GM19025 (cell line): Measurements from ENCODE around the gene SPINK13.
"Not testable (repeated sequence)": the region's sequence is repeated elsewhere in the genome, so short reads cannot be mapped to it uniquely, and the experiment has no call there.

Experiments used
- ATAC-seq: cut with Tn5 transposase; IDR thresholded peaks from one replicate; pipeline ENCODE4 v1.9.1; 2021; ENCODE audit warnings: mild to moderate bottlenecking, low read depth, moderate library complexity; ENCODE audit not compliant: unreplicated experiment

Gene SPINK13

GRCh38 chr5:148311484-148311883 is 42.9 kb downstream of the SPINK13 start:
- no peak for ATAC-seq

DNA sequence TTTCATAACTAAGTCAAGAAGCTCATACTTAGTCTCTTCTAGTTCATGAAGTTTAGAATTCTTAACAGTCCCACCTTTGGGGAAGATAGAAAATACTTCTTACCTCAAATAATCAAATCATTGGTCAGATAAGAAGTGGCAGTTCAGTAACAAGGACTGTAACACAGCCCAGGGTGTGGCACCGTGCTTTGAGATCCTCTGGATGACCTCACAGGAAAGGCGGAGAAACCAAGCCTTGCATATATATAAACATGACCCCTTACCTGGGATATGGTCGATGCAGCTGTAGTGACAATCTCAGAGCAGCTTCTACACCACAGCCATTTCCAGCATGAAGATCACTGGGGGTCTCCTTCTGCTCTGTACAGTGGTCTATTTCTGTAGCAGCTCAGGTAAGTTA is 43.6 kb downstream of the SPINK13 start, which contains the start of gene SPINK7:
Gene SPINK7 (plus strand): TSS at position 271 of the 400 bp plus-strand sequence. CDS start 61 bp downstream, at position 332.
- no peak for ATAC-seq

GRCh38 chr5:148314187-148314586 is 45.6 kb downstream of the SPINK13 start:
- ATAC-seq = no peak

GRCh38 chr5:148314731-148315130 is 46.1 kb downstream of the SPINK13 start:
- no peak for ATAC-seq

- not testable (repeated sequence) for ATAC-seq
These were observed 51.7 kb downstream of the SPINK13 start for GRCh38 chr5:148320011-148320963.

DNA sequence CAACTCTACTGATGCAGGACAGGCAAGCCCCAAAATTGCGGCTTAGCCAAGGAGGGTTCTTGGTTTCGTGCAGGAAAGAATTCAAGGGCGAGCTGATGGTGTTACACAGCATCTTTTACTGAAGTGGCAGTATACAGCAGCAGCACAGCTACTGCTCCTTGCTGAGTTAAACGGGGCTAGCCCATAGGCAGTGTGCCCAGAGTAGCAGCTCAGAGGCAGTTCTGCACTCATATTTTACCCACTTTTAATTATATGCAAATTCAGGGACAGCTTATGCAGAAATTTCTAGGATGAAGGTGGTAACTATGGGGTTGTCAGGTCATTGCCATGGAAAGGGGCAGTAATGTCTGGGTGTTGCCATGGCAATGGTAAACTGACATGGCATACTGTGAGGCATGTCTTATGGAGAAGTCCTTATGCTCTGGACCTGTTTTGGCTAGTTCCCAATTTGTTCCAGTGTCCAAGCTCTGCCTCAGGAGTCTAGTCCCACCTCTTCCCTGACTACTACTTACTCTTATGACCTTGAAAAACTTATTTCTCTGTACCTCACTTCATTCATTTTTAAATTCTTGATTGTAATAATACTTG is 64.8 kb downstream of the SPINK13 start:
- ATAC-seq = no peak

- no peak for ATAC-seq
These were observed 66.7 kb downstream of the SPINK13 start, which contains the start of gene SPINK9 for GRCh38 chr5:148335259-148335658. SPINK9 (plus strand) TSS chr5:148335559; CDS start chr5:148335614, 55 bp downstream.
